Smooth muscle cell (in vitro differentiated cells): ENCODE data around the gene ARSJ. TPM values are rescaled to one million over a fixed set of nuclear protein-coding genes. Genes with fewer than 3 reads are reported as not detected.
A peak's percentile ranks its signal among the peaks of the same experiment; 100 is the strongest.

Experiments used
- DNase-seq: peaks from one replicate; lab custom pipeline; 2025; ENCODE audit not compliant: unreplicated experiment; lab: John Stamatoyannopoulos, UW
- H2AFZ ChIP-seq: fragments of 200-600 bp; sonication (generic); 2 replicates; pipeline ENCODE4 v1.6.0; 2016; ENCODE audit warnings: antibody characterized with exemption, low read depth, mild to moderate bottlenecking
- H3F3A ChIP-seq: fragments of 200-600 bp; sonication (generic); 2 replicates; pipeline ENCODE4 v1.6.0; 2017; ENCODE audit warnings: antibody characterized with exemption, low read depth
- H3K27ac ChIP-seq: fragments of 200-600 bp; sonication (generic); 2 replicates; pipeline ENCODE4 v1.5.1; 2016; ENCODE audit warnings: low read depth, mild to moderate bottlenecking
- H3K27me3 ChIP-seq: fragments of 200-600 bp; sonication (generic); 2 replicates; pipeline ENCODE4 v1.6.1; 2016; ENCODE audit warnings: low read depth, mild to moderate bottlenecking
- H3K36me3 ChIP-seq: fragments of 200-600 bp; sonication (generic); 2 replicates; pipeline ENCODE4 v1.5.1; 2016; ENCODE audit warnings: low read depth
- H3K4me1 ChIP-seq: fragments of 200-600 bp; sonication (generic); 2 replicates; pipeline ENCODE4 v1.5.1; 2016; ENCODE audit warnings: low read depth
- H3K4me2 ChIP-seq: fragments of 200-600 bp; sonication (generic); 2 replicates; pipeline ENCODE4 v1.6.0; 2016; ENCODE audit warnings: mild to moderate bottlenecking
- H3K4me3 ChIP-seq: fragments of 200-600 bp; sonication (generic); 2 replicates; pipeline ENCODE4 v1.5.1; 2016; ENCODE audit warnings: mild to moderate bottlenecking
- H3K79me2 ChIP-seq: fragments of 200-600 bp; sonication (generic); 2 replicates; pipeline ENCODE4 v1.6.0; 2016; ENCODE audit warnings: low read depth, mild to moderate bottlenecking
- H3K9ac ChIP-seq: fragments of 200-600 bp; sonication (generic); 2 replicates; pipeline ENCODE4 v1.6.0; 2016; ENCODE audit warnings: low read depth
- H3K9me3 ChIP-seq: fragments of 200-600 bp; sonication (generic); replicated peaks from 2 replicates; pipeline ENCODE4 v1.5.1; 2016; ENCODE audit warnings: low read depth
- H4K20me1 ChIP-seq: fragments of 200-600 bp; sonication (generic); 2 replicates; pipeline ENCODE4 v1.6.0; 2016; ENCODE audit warnings: low read depth
- CTCF ChIP-seq: fragments of 200-600 bp; sonication (generic); IDR thresholded peaks from 2 replicates; pipeline ENCODE4 v1.5.1; 2017; ENCODE audit warnings: borderline replicate concordance, mild to moderate bottlenecking, antibody characterized with exemption; ENCODE audit not compliant: insufficient read depth, poor library complexity, severe bottlenecking
- WGBS: methylation state at CpG from one replicate; pipeline ENCODE4 v1.1.7; 2016; ENCODE audit warnings: low lambda C conversion rate; 5-methylcytosine and 5-hydroxymethylcytosine counted together
- polyA plus RNA-seq: library from polyadenylated mRNA; unstranded; fragments of >200 nt; fragmentation: Nextera tagmentation; extraction: Ambion mirVana; gene quantifications from 2 replicates; pipeline ENCODE4 v1.2.1, GENCODE V29; 2016
- total RNA-seq: library from RNA; depleted of rRNA; stranded (reverse); fragments of >200 nt; gene quantifications from 2 replicates; pipeline ENCODE4 v1.2.3, GENCODE V29; 2014

The ARSJ gene
- total and polyA plus RNA-seq, 2 experiments from 2014 or later: 7.9 to 8.8 TPM

DNA sequence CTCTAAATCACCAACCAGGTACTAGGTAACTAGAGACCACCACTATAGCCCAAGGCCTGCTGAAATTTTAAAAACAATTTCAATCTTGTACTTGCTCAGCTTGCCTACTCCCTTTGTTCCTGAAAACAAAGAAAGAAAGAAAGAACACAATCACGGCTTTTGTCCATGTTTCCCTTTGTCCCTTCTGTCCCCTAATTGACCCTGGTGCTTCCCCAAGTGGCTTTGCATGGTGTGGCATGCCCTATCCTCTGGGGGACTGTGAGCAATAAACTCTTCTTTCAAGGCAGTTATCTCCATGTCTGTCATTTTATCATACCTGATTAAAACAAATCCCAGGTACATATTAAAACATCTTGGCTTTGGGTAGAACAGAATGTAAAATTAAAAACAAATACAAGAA is 94.8 kb downstream of the ARSJ start:
- no peak for TF ChIP-seq CTCF
- Histone ChIP-seq H3K36me3 (no peaks in the 10 kb centered on the region), H3K9ac (no peak overlapping the region), H3K9me3 (no peaks in the 10 kb centered on the region), H3K4me3 (no peak overlapping the region), H3K27me3 (no peaks in the 10 kb centered on the region), H2AFZ (no peak overlapping the region), H3F3A (no peaks in the 10 kb centered on the region), H3K4me1 (no peaks in the 10 kb centered on the region), H3K27ac (no peak overlapping the region), H4K20me1 (no peaks in the 10 kb centered on the region), H3K4me2 (no peak overlapping the region), H3K79me2 (no peaks in the 10 kb centered on the region)
- DNase-seq: no peak
- WGBS: 96% methylated on average over 1 of the region's 1 CpG

DNA sequence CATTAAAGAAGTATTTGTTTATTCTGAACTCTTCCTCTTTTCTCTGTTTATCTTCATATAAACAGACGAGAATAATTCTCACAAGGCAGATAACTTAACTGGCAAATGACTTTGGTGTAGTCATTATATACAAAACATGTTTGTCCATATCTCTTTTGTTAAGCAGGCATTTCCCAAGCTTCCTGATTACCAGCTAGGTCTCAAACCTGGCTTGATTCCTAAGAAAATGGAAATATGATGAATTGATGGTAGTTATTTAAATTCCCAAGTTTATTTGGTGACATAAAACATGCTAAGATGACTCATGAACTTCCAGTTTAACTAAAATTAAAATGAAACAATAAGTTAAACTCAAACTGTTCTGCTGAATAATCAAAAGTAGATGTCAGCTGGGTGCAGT is 96.8 kb downstream of the ARSJ start:
- H3K4me2 ChIP-seq: no peak overlapping the region
- no peaks in the 10 kb centered on the region for H4K20me1 ChIP-seq
- 48% methylated on average over 1 of the region's 1 CpG for WGBS

GRCh38 chr4:113881256-113881655 is 98.2 kb downstream of the ARSJ start:
- WGBS: 53% methylated on average over 2 of the region's 2 CpGs
- no peak for DNase-seq
- no peak for TF ChIP-seq CTCF

More for the DNA sequence above, 96.8 kb downstream of the ARSJ start:
- no peak overlapping the region for H3K27ac ChIP-seq
- TF ChIP-seq CTCF: no peak
- no peak overlapping the region for H3K9ac ChIP-seq
- no peaks in the 10 kb centered on the region for H3K9me3 ChIP-seq
- no peaks in the 10 kb centered on the region for H3K36me3 ChIP-seq
- no peak for DNase-seq
- H3K79me2 ChIP-seq: no peaks in the 10 kb centered on the region
- H3K4me3 ChIP-seq: no peak overlapping the region
- no peaks in the 10 kb centered on the region for H3F3A ChIP-seq
- H3K27me3 ChIP-seq: no peaks in the 10 kb centered on the region
- no peak overlapping the region for H2AFZ ChIP-seq
- H3K4me1 ChIP-seq: peaks cover 8% of the 10 kb centered on the region

GRCh38 chr4:113880240-113881028 is 99.0 kb downstream of the ARSJ start:
- Histone ChIP-seq H3K9me3 (no peaks in the 10 kb centered on the region), H2AFZ (peak overlapping the region; percentile 18), H3K27me3 (no peaks in the 10 kb centered on the region), H3K4me2 (no peak overlapping the region), H3K4me1 (peaks cover 8% of the 10 kb centered on the region), H4K20me1 (no peaks in the 10 kb centered on the region), H3K79me2 (no peaks in the 10 kb centered on the region), H3K36me3 (no peaks in the 10 kb centered on the region), H3F3A (no peaks in the 10 kb centered on the region), H3K4me3 (no peak overlapping the region), H3K27ac (no peak overlapping the region), H3K9ac (no peak overlapping the region)
- TF ChIP-seq CTCF: no peak
- no peak for DNase-seq
- 95% methylated on average over 3 of the region's 3 CpGs for WGBS

More at GRCh38 chr4:113881256-113881655, 98.2 kb downstream of the ARSJ start:
- Histone ChIP-seq H3K9me3 (no peaks in the 10 kb centered on the region), H3K79me2 (no peaks in the 10 kb centered on the region), H2AFZ (no peak overlapping the region), H3K9ac (no peak overlapping the region), H3K4me3 (no peak overlapping the region), H3K4me2 (no peak overlapping the region), H3F3A (no peaks in the 10 kb centered on the region), H4K20me1 (no peaks in the 10 kb centered on the region), H3K36me3 (no peaks in the 10 kb centered on the region), H3K27me3 (no peaks in the 10 kb centered on the region), H3K4me1 (peaks cover 8% of the 10 kb centered on the region), H3K27ac (no peak overlapping the region)
